Fibroblast of skin of right biceps (primary cell): ENCODE data around the gene CCAR1.
"Not testable (repeated sequence)": the region's sequence is repeated elsewhere in the genome, so short reads cannot be mapped to it uniquely, and the experiment has no call there.

Source experiments
- DNase-seq: peaks from one replicate; pipeline ENCODE4 v3.0.0-alpha.2; 2013

CCAR1 gene

DNA sequence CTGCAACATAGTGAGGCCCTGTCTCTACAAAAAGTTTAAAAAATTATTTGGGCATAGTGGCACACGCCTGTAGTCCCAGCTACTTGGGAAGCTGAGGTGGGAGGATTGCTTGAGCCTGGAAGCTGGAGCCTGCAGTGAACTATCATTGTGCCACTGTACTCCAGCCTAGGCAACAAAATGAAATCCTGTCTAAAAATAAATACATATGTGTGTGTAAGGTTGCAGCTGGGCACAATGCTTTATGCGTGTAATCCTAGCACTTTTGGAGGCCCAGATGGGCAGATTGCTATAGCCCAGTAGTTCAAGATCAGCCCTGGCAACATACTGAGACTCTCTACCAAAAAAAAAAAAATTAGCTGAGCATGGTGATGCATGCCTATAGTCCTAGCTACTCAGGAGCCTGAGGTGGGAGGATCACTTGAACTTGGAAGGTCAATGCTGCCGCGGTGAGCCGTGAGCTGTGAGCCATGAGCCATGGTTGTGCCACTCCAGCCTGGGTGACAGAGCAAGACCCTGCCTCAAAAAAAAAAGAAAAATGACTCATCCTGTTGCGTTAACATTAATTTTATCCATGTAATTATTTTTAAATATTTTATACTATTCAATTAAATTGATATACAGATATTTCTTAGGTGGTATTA lies 38.3 kb downstream of the CCAR1 start:
- no peak for DNase-seq

DNA sequence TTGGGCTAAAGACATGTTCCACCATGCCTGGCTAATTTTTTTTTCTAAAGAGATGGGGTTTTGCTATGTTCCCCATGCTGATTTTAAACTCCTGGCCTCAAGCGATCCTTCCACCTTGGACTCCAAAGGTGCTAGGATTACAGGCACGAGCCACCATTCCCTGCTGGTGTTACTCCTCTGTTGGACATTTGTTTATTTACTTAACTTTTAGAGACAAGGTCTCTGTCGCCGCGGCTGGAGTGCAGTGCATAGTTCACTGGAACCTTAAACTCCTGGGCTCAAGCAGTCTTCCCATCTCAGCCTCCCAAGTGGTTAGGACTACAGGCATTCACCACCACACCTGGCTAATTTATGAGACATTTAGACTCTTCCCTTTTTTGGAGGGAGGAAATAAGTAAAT lies 38.9 kb downstream of the CCAR1 start:
- DNase-seq: no peak

GRCh38 chr10:68767407-68767806 lies 46.4 kb downstream of the CCAR1 start:
- not testable (repeated sequence) for DNase-seq

DNA sequence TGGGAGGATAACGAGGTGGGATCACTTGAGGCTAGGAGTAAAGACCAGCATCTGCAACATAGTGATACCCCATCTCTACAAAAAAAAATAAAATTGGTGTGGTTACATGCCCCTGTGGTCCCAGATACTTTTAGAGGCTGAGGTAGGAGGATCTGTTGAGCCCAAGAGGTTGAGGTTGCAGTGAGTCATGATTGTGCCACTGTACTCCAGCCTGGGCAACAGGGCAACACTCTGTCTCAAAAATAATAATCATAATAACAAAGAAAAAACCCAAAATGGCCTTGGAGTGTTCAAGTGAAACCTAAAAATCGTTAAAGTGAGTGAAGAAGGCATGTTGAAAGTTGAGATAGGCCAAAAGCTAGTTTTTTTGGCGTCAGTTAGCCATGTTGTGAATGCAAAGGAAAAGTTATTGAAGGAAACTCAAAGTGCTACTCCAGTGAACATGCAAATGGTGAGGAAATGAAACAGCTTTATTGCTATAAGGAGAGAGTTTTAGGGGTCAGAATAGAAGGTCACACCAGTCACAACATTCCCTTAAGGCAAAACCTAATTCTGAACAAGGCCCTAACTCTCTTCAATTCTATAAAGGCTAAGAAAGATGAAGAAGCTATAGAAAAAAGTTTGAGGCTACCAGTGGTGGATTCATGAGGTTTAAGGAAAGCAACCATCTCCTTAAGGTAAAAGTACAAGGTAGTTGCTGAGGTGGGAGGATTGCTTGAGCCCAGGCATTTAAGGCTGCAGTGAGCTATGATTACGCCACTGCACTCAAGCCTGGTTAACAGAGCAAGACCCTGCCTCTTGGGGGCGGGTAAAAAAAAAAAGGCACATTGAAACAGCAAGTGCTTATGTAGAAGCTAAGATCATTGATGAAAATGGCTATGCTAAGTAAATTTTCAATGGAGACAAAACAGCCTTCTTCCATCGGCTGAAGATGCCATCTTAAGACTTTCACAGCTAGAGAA lies 60.9 kb downstream of the CCAR1 start:
- no peak for DNase-seq

GRCh38 chr10:68784476-68784875 lies 63.4 kb downstream of the CCAR1 start:
- DNase-seq: peak; percentile 16

- no peak for DNase-seq
These were observed 66.8 kb downstream of the CCAR1 start for GRCh38 chr10:68787813-68788212.

DNA sequence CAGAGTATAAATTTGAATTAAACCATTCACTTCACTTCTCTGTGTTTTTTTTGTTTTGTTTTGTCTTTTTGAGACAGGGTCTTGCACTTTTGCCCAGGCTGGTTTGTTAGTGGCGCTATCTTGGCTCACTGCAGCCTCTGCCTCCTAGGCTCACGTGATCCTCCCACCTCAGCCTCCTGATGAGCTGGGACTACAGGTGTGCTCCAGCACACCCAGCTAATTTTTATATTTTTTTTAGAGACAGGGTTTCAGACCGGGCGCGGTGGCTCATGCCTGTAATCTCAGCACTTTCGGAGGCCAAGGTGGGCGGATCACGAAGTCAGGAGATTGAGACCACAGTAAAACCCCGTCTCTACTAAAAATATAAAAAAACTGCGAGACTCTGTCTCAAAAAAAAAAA lies 69.4 kb downstream of the CCAR1 start:
- no peak for DNase-seq

DNA sequence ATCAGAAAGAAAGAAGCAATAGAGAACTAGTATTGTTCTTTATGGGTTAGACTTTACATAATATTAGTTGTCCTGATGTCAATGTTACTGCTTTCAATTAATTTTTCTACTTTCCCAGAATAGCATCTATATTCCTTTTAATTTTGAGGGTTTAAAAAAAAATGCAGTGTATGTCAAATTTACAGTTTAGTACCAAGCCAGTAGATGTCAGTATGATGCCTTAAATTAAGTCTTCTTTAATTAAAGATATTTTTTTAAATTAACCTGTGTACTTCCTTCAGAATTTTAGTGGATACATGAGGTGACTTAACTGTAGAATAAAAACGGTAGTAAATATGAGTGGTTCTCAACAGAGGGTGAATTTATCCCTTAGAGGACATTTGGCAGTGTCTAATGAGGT lies 71.1 kb downstream of the CCAR1 start:
- no peak for DNase-seq

DNA sequence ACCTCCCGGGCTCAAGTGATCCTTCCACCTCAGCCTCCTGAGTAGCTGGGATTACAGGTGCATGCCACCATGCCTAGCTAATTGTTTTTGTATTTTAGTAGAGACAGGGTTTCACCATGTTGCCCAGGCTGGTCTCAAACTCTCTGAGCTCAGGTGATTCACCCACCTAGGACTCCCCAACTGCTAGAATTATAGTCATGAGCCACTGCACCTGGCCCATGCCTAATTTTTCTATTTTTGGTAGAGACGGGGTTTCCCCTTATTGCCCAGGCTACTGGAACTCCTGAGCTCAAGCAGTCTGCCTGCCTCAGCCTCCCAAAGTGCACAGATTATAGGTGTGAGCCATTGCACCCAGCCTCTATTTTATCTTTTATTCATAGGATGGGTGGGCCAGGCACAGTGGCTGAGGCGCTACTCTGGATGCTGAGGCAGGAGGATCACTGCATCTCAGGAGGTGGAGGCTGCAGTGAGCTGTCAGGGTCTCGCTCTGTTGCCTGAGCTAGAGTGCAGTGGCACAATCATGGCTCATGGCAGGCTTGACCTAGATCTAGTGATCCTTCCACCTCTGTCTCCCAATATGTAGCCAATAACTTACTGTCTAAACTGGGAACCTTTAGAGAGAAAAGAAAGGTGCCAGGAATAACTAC lies 75.0 kb downstream of the CCAR1 start:
- no peak for DNase-seq

GRCh38 chr10:68796605-68797004 lies 75.6 kb downstream of the CCAR1 start:
- peak; percentile 45 for DNase-seq

DNA sequence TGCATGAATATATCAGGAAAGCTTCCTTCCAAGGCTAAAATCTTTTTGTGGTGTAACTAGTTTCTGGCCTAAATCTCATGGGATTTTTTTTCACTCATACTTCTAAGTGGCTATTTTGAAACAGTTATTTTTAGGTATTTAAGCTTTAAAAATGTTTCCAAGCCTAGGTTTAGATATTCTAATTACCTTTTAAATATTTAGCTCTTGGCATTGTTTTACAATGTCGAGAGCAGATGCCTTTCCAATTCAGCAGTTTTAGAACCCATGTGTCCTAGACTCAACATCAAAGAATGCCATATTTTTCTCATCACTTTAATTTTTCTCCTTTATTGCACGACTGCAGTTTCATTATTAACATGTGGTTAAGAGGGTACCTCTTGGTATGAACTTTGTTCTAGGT lies 79.2 kb downstream of the CCAR1 start:
- no peak for DNase-seq

GRCh38 chr10:68804692-68805091 lies 83.7 kb downstream of the CCAR1 start:
- DNase-seq: no peak

DNA sequence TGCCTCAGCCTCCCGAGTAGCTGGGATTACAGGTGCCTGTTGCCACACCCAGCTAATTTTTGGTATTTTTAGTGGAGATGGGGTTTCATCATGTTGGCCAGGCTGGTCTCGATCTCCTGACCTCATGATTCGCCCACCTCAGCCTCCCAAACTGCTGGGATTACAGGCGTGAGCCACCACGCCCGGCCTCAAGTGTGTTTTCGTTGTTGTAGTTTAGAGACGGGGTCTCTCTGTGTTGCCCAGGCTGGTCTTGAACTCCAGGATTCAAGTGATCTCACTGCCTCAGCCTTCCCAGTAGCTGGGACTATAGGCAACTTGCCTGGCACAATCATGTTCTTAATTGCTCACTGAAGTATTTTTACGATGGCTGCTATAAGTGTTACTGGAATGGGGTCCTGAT lies 89.8 kb downstream of the CCAR1 start:
- not testable (repeated sequence) for DNase-seq

DNA sequence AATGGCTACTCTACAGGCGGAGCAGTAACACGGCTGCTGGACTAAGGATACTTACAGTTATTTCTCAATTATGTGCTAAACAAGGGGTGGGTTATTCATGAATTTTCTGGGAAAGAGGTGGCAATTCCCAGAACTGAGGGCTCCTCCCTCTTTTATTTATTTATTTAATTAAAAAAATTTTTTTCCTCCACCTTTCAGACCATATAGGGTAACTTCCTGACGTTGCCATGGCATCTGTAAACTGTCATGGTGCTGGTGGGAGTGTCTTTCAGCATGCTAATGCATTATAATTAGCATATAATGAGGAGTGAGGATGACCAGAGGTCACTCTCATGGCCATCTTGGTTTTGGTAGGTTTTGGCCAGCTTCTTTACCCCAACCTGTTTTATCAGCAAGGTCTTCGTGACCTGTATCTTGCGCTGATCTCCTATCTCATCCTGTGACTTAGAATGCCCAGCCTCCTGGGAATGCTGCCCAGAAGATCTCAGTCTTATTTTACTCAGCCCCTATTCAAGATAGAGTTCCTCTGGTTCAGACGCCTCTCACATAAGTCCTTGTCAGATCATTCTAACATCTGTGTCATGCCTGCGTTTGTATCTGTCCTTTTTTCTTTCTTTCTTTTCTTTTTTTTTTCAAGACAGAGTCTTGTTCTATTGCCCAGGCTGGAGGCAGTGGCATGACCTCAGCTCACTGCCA lies 90.4 kb downstream of the CCAR1 start:
- DNase-seq: no peak

GRCh38 chr10:68812420-68812819 lies 91.4 kb downstream of the CCAR1 start:
- DNase-seq: no peak

- DNase-seq: no peak
These were observed 92.5 kb downstream of the CCAR1 start for GRCh38 chr10:68813559-68813958.

- no peak for DNase-seq
These were observed 95.9 kb downstream of the CCAR1 start for GRCh38 chr10:68816796-68817412.

DNA sequence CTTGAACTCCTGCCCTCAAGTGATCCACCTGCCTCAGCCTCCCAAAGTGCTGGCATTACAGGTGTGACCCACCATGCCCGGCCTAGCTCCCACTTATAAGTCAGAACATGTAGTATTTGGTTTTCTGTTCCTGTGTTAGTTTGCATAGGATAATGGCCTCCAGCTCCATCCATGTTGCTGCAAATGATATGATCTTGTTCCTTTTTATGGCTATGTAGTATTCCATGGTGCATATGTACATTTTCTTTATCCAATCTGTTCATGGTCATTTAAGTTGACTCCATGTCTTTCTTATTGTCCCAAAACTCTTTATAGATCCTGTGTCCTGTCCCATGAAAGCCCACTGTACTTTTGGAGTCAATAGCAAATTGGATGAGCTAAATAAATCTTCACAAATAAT lies 99.3 kb downstream of the CCAR1 start:
- not testable (repeated sequence) for DNase-seq

GRCh38 chr10:68822626-68823025 lies 101.6 kb downstream of the CCAR1 start:
- DNase-seq: not testable (repeated sequence)

- peak; percentile 64 for DNase-seq
These were observed 105.9 kb downstream of the CCAR1 start, which contains the start of gene STOX1 for GRCh38 chr10:68826764-68827591. TSS of gene STOX1 (plus strand) at chr10:68827531. CDS start at chr10:68827624, 93 bp downstream.

GRCh38 chr10:68827592-68827959 lies 106.5 kb downstream of the CCAR1 start:
- DNase-seq: not testable (repeated sequence)
